IMR-90 (cell line): ENCODE results near the gene ZNF878. TPM values are rescaled to one million over a fixed set of nuclear protein-coding genes. Genes with fewer than 3 reads are reported as not detected.
A peak's percentile ranks its signal among the peaks of the same experiment; 100 is the strongest.

Source experiments
- ATAC-seq: fragments of 200-7000 bp; cut with Tn5 transposase; 2 replicates; pipeline ENCODE4 v1.9.1; 2020; ENCODE audit warnings: low read depth, mild to moderate bottlenecking, moderate library complexity
- BruUV-seq: library from RNA; stranded (reverse); fragments of 400-500 nt; replicated peaks from 2 replicates; lab custom pipeline; 2021; lab: Mats Ljungman, UMichigan
- CTCF ChIA-PET: fragments of 300-600 bp; formaldehyde crosslinking; extraction: SDS; loops from one replicate; lab custom pipeline; 2021; ENCODE audit warnings: antibody characterized with exemption; lab: Yijun Ruan, JAX
- POLR2A ChIA-PET: fragments of 300-600 bp; sonication (Branson Sonifier 250); formaldehyde crosslinking; loops from one replicate; lab custom pipeline; 2022; ENCODE audit warnings: antibody characterized with exemption; ENCODE audit not compliant: unreplicated experiment; lab: Charles Lee
- DNase-seq: peaks from one replicate; pipeline ENCODE4 v3.0.0; 2013
- H2AFZ ChIP-seq: replicated peaks from 2 replicates; pipeline ENCODE3; 2013; ENCODE audit warnings: low read length, mild to moderate bottlenecking; ENCODE audit not compliant: poor library complexity
- H2AK5ac ChIP-seq: 2 replicates; pipeline ENCODE4 v1.6.1; 2013; ENCODE audit warnings: low read depth, low read length, inconsistent platforms
- H2AK9ac ChIP-seq: replicated peaks from 2 replicates; pipeline ENCODE3; 2013; ENCODE audit warnings: mild to moderate bottlenecking, low read depth, low read length, moderate library complexity; ENCODE audit not compliant: poor library complexity
- H2BK120ac ChIP-seq: 2 replicates; pipeline ENCODE4 v1.6.1; 2013; ENCODE audit warnings: low read depth, low read length, inconsistent platforms
- H2BK15ac ChIP-seq: 3 replicates; pipeline ENCODE4 v1.6.1; 2013; ENCODE audit warnings: low read depth, low read length, inconsistent platforms
- H2BK20ac ChIP-seq: 2 replicates; pipeline ENCODE4 v1.6.1; 2013; ENCODE audit warnings: low read depth, mild to moderate bottlenecking, inconsistent platforms, low read length, moderate library complexity
- H2BK5ac ChIP-seq: 2 replicates; pipeline ENCODE4 v1.6.1; 2013; ENCODE audit warnings: mild to moderate bottlenecking, low read depth, low read length, inconsistent platforms; ENCODE audit not compliant: poor library complexity, severe bottlenecking
- H3K14ac ChIP-seq: replicated peaks from 2 replicates; pipeline ENCODE4 v1.6.1; 2013; ENCODE audit warnings: low read depth, low read length, inconsistent platforms
- H3K18ac ChIP-seq: 2 replicates; pipeline ENCODE4 v1.6.1; 2013; ENCODE audit warnings: low read depth, low read length, control low read depth
- H3K23ac ChIP-seq: 2 replicates; pipeline ENCODE4 v1.6.1; 2013; ENCODE audit warnings: low read depth, low read length, inconsistent platforms
- H3K27ac ChIP-seq: 2 replicates; pipeline ENCODE4 v1.5.1; 2013; ENCODE audit warnings: mild to moderate bottlenecking, control low read depth, low read length; ENCODE audit not compliant: insufficient read depth
- H3K27me3 ChIP-seq: 2 replicates; pipeline ENCODE4 v1.6.1; 2013; ENCODE audit warnings: low read length; ENCODE audit not compliant: control insufficient read depth, insufficient read depth
- H3K36me3 ChIP-seq: 2 replicates; pipeline ENCODE4 v1.6.1; 2013; ENCODE audit warnings: low read length, mixed read lengths; ENCODE audit not compliant: control insufficient read depth, insufficient read depth
- H3K4ac ChIP-seq: 2 replicates; pipeline ENCODE4 v1.6.1; 2013; ENCODE audit warnings: low read depth, low read length, inconsistent platforms
- H3K4me1 ChIP-seq: 2 replicates; pipeline ENCODE4 v1.6.1; 2013; ENCODE audit warnings: low read length, mixed read lengths; ENCODE audit not compliant: control insufficient read depth, insufficient read depth
- H3K4me2 ChIP-seq: 2 replicates; pipeline ENCODE4 v1.6.1; 2013; ENCODE audit warnings: low read depth, mild to moderate bottlenecking, control low read depth, low read length, moderate library complexity
- H3K4me3 ChIP-seq: 2 replicates; pipeline ENCODE4 v1.5.1; 2013; ENCODE audit warnings: low read depth, mild to moderate bottlenecking, control low read depth, low read length, moderate library complexity; ENCODE audit not compliant: insufficient read depth
- H3K56ac ChIP-seq: 2 replicates; pipeline ENCODE4 v1.6.1; 2013; ENCODE audit warnings: low read length, inconsistent platforms; ENCODE audit not compliant: insufficient read depth; ENCODE audit errors: extremely low read depth
- H3K79me1 ChIP-seq, 2 experiments: 2 replicates each; pipeline ENCODE4 v1.6.1; 2013; ENCODE audit warnings: low read length in 2 of 2, inconsistent platforms in 1 of 2, low read depth in 1 of 2
- H3K9ac ChIP-seq: 2 replicates; pipeline ENCODE4 v1.6.1; 2013; ENCODE audit warnings: low read depth, low read length, control low read depth
- H3K9me1 ChIP-seq: 2 replicates; pipeline ENCODE4 v1.6.1; 2013; ENCODE audit warnings: low read length, inconsistent platforms; ENCODE audit not compliant: insufficient read depth
- H3K9me3 ChIP-seq: 2 replicates; pipeline ENCODE4 v1.6.1; 2013; ENCODE audit warnings: low read length; ENCODE audit not compliant: control insufficient read depth, insufficient read depth
- H4K20me1 ChIP-seq: 2 replicates; pipeline ENCODE4 v1.6.1; 2013; ENCODE audit warnings: low read length, inconsistent platforms; ENCODE audit not compliant: insufficient read depth
- H4K5ac ChIP-seq: 2 replicates; pipeline ENCODE4 v1.6.1; 2013; ENCODE audit warnings: mild to moderate bottlenecking, low read depth, low read length, control low read depth
- H4K8ac ChIP-seq, 2 experiments: 2 replicates each; pipeline ENCODE4 v1.6.1; 2013; ENCODE audit warnings: low read depth in 2 of 2, low read length in 2 of 2, control low read depth in 1 of 2, inconsistent platforms in 1 of 2
- H4K91ac ChIP-seq: 2 replicates; pipeline ENCODE4 v1.6.1; 2013; ENCODE audit warnings: low read depth, low read length, inconsistent platforms; ENCODE audit not compliant: insufficient read depth
- BHLHE40 ChIP-seq: fragments of 150-350 bp; IDR thresholded peaks from 2 replicates; pipeline ENCODE4 v1.6.1; 2016; ENCODE audit warnings: mild to moderate bottlenecking, low read depth, low read length
- CEBPB ChIP-seq: IDR thresholded peaks from 2 replicates; pipeline ENCODE4 v1.6.1; 2012; ENCODE audit warnings: low read depth, low read length, improper control_type of control experiment
- CHD1 ChIP-seq: IDR thresholded peaks from 2 replicates; pipeline ENCODE4 v1.6.1; 2012; ENCODE audit warnings: low read depth, low read length, improper control_type of control experiment
- CTCF ChIP-seq: conservative IDR thresholded peaks from 2 replicates; pipeline ENCODE4 v1.5.1; 2012; ENCODE audit warnings: mild to moderate bottlenecking, low read depth, low read length, improper control_type of control experiment
- ELK1 ChIP-seq: fragments of 150-350 bp; IDR thresholded peaks from 2 replicates; pipeline ENCODE4 v1.6.1; 2016; ENCODE audit warnings: low read depth, mild to moderate bottlenecking, low read length, moderate library complexity, borderline replicate concordance
- FOS ChIP-seq: fragments of 150-350 bp; IDR thresholded peaks from 2 replicates; pipeline ENCODE4 v1.6.1; 2016; ENCODE audit warnings: low read depth, low read length
- MAFK ChIP-seq: IDR thresholded peaks from 2 replicates; pipeline ENCODE4 v1.6.1; 2012; ENCODE audit warnings: low read depth, low read length, improper control_type of control experiment
- MAZ ChIP-seq: IDR thresholded peaks from 2 replicates; pipeline ENCODE4 v1.6.1; 2012; ENCODE audit warnings: low read depth, mild to moderate bottlenecking, low read length, improper control_type of control experiment, moderate library complexity, borderline replicate concordance
- MXI1 ChIP-seq: IDR thresholded peaks from 2 replicates; pipeline ENCODE4 v1.6.1; 2012; ENCODE audit warnings: low read depth, mild to moderate bottlenecking, low read length, moderate library complexity, borderline replicate concordance
- NFE2L2 ChIP-seq: fragments of 150-350 bp; IDR thresholded peaks from 2 replicates; pipeline ENCODE4 v1.6.1; 2016; ENCODE audit warnings: low read depth, mild to moderate bottlenecking, low read length
- POLR2A ChIP-seq: IDR thresholded peaks from 2 replicates; pipeline ENCODE4 v1.6.1; 2012; ENCODE audit warnings: mild to moderate bottlenecking, low read depth, low read length
- RAD21 ChIP-seq: IDR thresholded peaks from 2 replicates; pipeline ENCODE4 v1.6.1; 2012; ENCODE audit warnings: low read length, improper control_type of control experiment
- RCOR1 ChIP-seq: IDR thresholded peaks from 2 replicates; pipeline ENCODE4 v1.6.1; 2012; ENCODE audit warnings: mild to moderate bottlenecking, low read length, improper control_type of control experiment; ENCODE audit not compliant: insufficient replicate concordance
- RFX5 ChIP-seq: IDR thresholded peaks from 2 replicates; pipeline ENCODE4 v1.8.0; 2012; ENCODE audit warnings: low read depth, mild to moderate bottlenecking, low read length, moderate library complexity
- SMC3 ChIP-seq: fragments of 150-350 bp; IDR thresholded peaks from 2 replicates; pipeline ENCODE4 v1.6.1; 2016; ENCODE audit warnings: low read depth, mild to moderate bottlenecking, antibody characterized with exemption, low read length, moderate library complexity
- USF2 ChIP-seq: fragments of 150-350 bp; IDR thresholded peaks from 2 replicates; pipeline ENCODE4 v1.6.1; 2017; ENCODE audit warnings: mild to moderate bottlenecking, antibody characterized with exemption, low read length, low read depth
- WGBS, 2 experiments: methylation state at CpG; one replicate each; pipeline versions ENCODE4 v1.1.5 to v1.1.7; 2013; ENCODE audit warnings: missing lambda C conversion rate in 2 of 2; ENCODE audit not compliant: insufficient read length in 1 of 2; ENCODE audit errors: extremely low coverage in 2 of 2; 5-methylcytosine and 5-hydroxymethylcytosine counted together
- dilution Hi-C: fragments of 300-500 bp; cut with HindIII; formaldehyde crosslinking; loops from one replicate; pipeline ENCODE4 v1.14.3; 2018; ENCODE audit warnings: low sequenced_read_pairs; ENCODE audit not compliant: unreplicated experiment
- in situ Hi-C: fragments of 300-500 bp; cut with MboI; formaldehyde crosslinking; loops from 3 replicates; pipeline ENCODE4 v1.14.3; 2019; ENCODE audit warnings: low sequenced_read_pairs, inconsistent platforms, mixed read lengths
- intact Hi-C: fragments of 100-400 bp; cut with micrococcal nuclease; formaldehyde crosslinking; loops from 2 replicates; pipeline ENCODE4 v1.10.0; 2022
- polyA plus RNA-seq, 3 experiments: library from polyadenylated mRNA; depleted of rRNA; stranded (reverse); fragments of >200 nt; gene quantifications; 2 replicates each; pipeline ENCODE4 v1.2.3, GENCODE V29; 2012; ENCODE audit warnings: low replicate concordance in 1 of 3
- total RNA-seq: library from RNA; depleted of rRNA; stranded (reverse); fragments of >200 nt; gene quantifications from 2 replicates; pipeline ENCODE4 v1.2.3, GENCODE V29; 2012

Gene ZNF878
- total and polyA plus RNA-seq, 2 of the 4 experiments (the other 2 are of a cell fraction): 0.05 to 0.36 TPM

GRCh38 chr19:12052091-12052496 lies 667 bp downstream of the ZNF878 start:
- Histone ChIP-seq H3K9ac (peak overlapping the region; percentile 22), H3K36me3 (no peaks in the 10 kb centered on the region), H2BK5ac (no peak overlapping the region), H3K56ac (no peak overlapping the region), H3K27ac (no peak overlapping the region; the same call in 1 of the 2 replicates), H3K14ac (no peak overlapping the region), H3K4me3 (peak overlapping the region; percentile 88), H3K9me1 (no peaks in the 10 kb centered on the region), H2AK5ac (no peak overlapping the region), H4K91ac (no peak overlapping the region), H3K4ac (no peak overlapping the region), H3K4me2 (peak overlapping the region; percentile 97), H2BK15ac (no peak overlapping the region), H3K23ac (0 out of 2 replicates have a peak overlapping the region, but pooled peaks have one; percentile 17), H3K27me3 (no peaks in the 10 kb centered on the region), H2AK9ac (peak overlapping the region; percentile 85), H2BK20ac (no peak overlapping the region), H3K79me1 (no peaks in the 10 kb centered on the region), H4K20me1 (no peaks in the 10 kb centered on the region), H2BK120ac (no peak overlapping the region), H3K4me1 (no peaks in the 10 kb centered on the region), H4K5ac (no peak overlapping the region), H2AFZ (peak overlapping the region; percentile 96), H4K8ac (no peak overlapping the region; a peak in 1 of 4 replicates), H3K9me3 (no peaks in the 10 kb centered on the region), H3K18ac (no peak overlapping the region)
- ATAC-seq: peak; percentile 7; the same call in 1 of the 2 replicates
- ChIA-PET CTCF (no interaction called here), POLR2A (no interaction called here)
- 11% methylated on average over 3 of the region's 14 CpGs; no CpG with 5 or more reads in 1 of the 2 experiments for WGBS, 2 experiments
- in situ Hi-C loops: no loop called here
- peak; percentile 14 for DNase-seq
- intact Hi-C loops: loop anchor here (10.0 kb wide), 1 partner anchor 127 kb away; the partner anchor contains the start of gene ZNF700
- BruUV-seq: no TSS peak
- no peak for TF ChIP-seq RCOR1
- no peak for TF ChIP-seq NFE2L2
- TF ChIP-seq POLR2A: no peak
- no peak for TF ChIP-seq MXI1
- TF ChIP-seq RAD21: no peak
- TF ChIP-seq USF2: no peak
- TF ChIP-seq CHD1: no peak
- TF ChIP-seq ELK1: no peak
- TF ChIP-seq SMC3: no peak
- TF ChIP-seq MAFK: no peak
- TF ChIP-seq FOS: no peak
- TF ChIP-seq BHLHE40: no peak
- no peak for TF ChIP-seq CTCF
- no peak for TF ChIP-seq CEBPB
- no peak for TF ChIP-seq RFX5
- no peak for TF ChIP-seq MAZ
- dilution Hi-C loops: no loop called here
